Stimulated activated effector memory CD8-positive, alpha-beta T cell treated with anti-CD3 and anti-CD28 coated beads, Interleukin-12 subunit alpha, Interleukin-12 subunit beta, amount 100 ng/mL, for 72 hours (primary cell): Measurements from ENCODE around the gene PLCD3.
A peak's percentile ranks its signal among the peaks of the same experiment; 100 is the strongest.

Experiments used
- ATAC-seq: fragments of 150-1000 bp; cut with Tn5 transposase; 2 replicates; pipeline ENCODE4 v1.10.0; 2021
- DNase-seq, 2 donors: peaks; one replicate each; pipeline ENCODE4 v3.0.0; 2021 to 2022; ENCODE audit warnings: low spot score in 2 of 2
- H3K27ac Mint-ChIP-seq: one replicate; pipeline ENCODE4 v1.8.0; 2022; ENCODE audit warnings: mild to moderate bottlenecking, mixed read lengths
- H3K36me3 Mint-ChIP-seq: one replicate; pipeline ENCODE4 v1.8.0; 2022; ENCODE audit warnings: mild to moderate bottlenecking, mixed read lengths
- H3K4me1 Mint-ChIP-seq: one replicate; pipeline ENCODE4 v1.8.0; 2022; ENCODE audit warnings: mixed read lengths
- H3K4me3 Mint-ChIP-seq: one replicate; pipeline ENCODE4 v1.8.0; 2022; ENCODE audit warnings: mild to moderate bottlenecking, mixed read lengths
- H3K9me3 Mint-ChIP-seq: one replicate; pipeline ENCODE4 v1.8.0; 2022; ENCODE audit warnings: mixed read lengths

PLCD3 gene

GRCh38 chr17:45107293-45108010 is 24.9 kb downstream of the PLCD3 start:
- Mint-ChIP-seq H3K4me3 (no peak overlapping the region), H3K27ac (no peak overlapping the region), H3K4me1 (peaks cover 5% of the 10 kb centered on the region), H3K9me3 (no peaks in the 10 kb centered on the region), H3K36me3 (peaks cover 58% of the 10 kb centered on the region)
- ATAC-seq (no peak), DNase-seq (no peak)

DNA sequence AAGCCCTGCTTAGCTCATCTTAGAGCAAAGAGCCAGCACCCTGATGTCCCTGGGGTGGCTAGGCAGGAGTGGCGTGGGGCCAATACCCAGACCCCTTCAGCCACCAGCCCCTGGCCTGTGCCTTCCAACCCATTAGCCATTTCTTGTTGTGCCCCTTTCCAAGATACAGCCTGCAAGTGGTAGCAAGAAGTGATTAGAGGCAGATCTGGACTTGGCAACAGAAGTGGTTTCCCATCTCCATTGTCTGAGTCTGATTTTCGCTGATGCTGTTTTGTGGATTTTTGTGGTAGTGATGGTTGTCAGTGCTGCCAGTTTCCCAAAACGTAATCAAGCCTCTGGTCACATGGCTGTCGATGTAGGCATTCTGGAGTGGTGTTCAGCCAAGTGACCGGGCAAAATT is 25.7 kb downstream of the PLCD3 start:
- no peak for DNase-seq
- ATAC-seq, result no peak
- H3K4me3 Mint-ChIP-seq, result no peak overlapping the region
- peaks cover 67% of the 10 kb centered on the region for H3K36me3 Mint-ChIP-seq
- H3K4me1 Mint-ChIP-seq, result peaks cover 5% of the 10 kb centered on the region
- H3K9me3 Mint-ChIP-seq, result no peaks in the 10 kb centered on the region
- no peak overlapping the region for H3K27ac Mint-ChIP-seq

- no peaks in the 10 kb centered on the region for H3K9me3 Mint-ChIP-seq
- peaks cover 72% of the 10 kb centered on the region for H3K36me3 Mint-ChIP-seq
Observed at GRCh38 chr17:45106096-45106495, 26.2 kb downstream of the PLCD3 start.

GRCh38 chr17:45104907-45105624 is 27.2 kb downstream of the PLCD3 start:
- no peaks in the 10 kb centered on the region for H3K9me3 Mint-ChIP-seq
- peak overlapping the region; percentile 12 for H3K27ac Mint-ChIP-seq
- peaks cover 5% of the 10 kb centered on the region for H3K4me1 Mint-ChIP-seq
- no peak for ATAC-seq
- no peak overlapping the region for H3K4me3 Mint-ChIP-seq
- no peak for DNase-seq
- H3K36me3 Mint-ChIP-seq, result peaks cover 82% of the 10 kb centered on the region

More at GRCh38 chr17:45106096-45106495, 26.2 kb downstream of the PLCD3 start:
- DNase-seq, result no peak
- H3K27ac Mint-ChIP-seq, result no peak overlapping the region
- H3K4me1 Mint-ChIP-seq, result peaks cover 5% of the 10 kb centered on the region
- H3K4me3 Mint-ChIP-seq, result no peak overlapping the region
- ATAC-seq, result no peak

DNA sequence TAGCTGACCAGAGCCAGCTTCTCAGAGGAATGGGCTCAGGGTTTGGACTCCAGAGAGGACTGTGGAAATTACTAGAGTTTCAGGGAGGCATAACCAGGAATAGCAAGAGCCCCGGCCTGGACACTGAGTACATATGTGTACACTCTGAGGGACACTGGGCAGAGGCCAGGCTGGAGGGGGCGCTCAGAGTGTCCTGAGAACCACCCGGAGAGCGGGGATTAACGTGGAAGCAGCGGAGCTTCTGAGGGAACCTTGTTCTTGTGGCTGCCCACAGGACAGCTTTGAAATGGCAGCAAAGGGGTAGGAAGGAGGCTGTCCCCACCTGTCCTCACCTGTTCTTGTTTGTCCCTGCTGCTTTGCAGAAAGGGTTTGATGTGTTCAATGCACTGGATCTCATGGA is 27.8 kb downstream of the PLCD3 start:
- Mint-ChIP-seq H3K27ac (peak overlapping the region; percentile 12), H3K9me3 (no peaks in the 10 kb centered on the region), H3K4me3 (no peak overlapping the region), H3K36me3 (peaks cover 86% of the 10 kb centered on the region), H3K4me1 (peaks cover 5% of the 10 kb centered on the region)
- ATAC-seq (no peak), DNase-seq (no peak)

- H3K4me1 Mint-ChIP-seq, result peaks cover 5% of the 10 kb centered on the region
- peak overlapping the region; percentile 12 for H3K27ac Mint-ChIP-seq
- peaks cover 86% of the 10 kb centered on the region for H3K36me3 Mint-ChIP-seq
- no peak overlapping the region for H3K4me3 Mint-ChIP-seq
- no peak for DNase-seq
- no peak for ATAC-seq
- H3K9me3 Mint-ChIP-seq, result no peaks in the 10 kb centered on the region
Observed at GRCh38 chr17:45104029-45104428, 28.3 kb downstream of the PLCD3 start.

- no peaks in the 10 kb centered on the region for H3K9me3 Mint-ChIP-seq
- no peak for DNase-seq
- H3K4me3 Mint-ChIP-seq, result no peak overlapping the region
- H3K36me3 Mint-ChIP-seq, result peaks cover 86% of the 10 kb centered on the region
- peaks cover 4% of the 10 kb centered on the region for H3K4me1 Mint-ChIP-seq
- H3K27ac Mint-ChIP-seq, result peak overlapping the region; percentile 35
- ATAC-seq, result no peak
Observed at GRCh38 chr17:45103269-45103795, 29.0 kb downstream of the PLCD3 start.

DNA sequence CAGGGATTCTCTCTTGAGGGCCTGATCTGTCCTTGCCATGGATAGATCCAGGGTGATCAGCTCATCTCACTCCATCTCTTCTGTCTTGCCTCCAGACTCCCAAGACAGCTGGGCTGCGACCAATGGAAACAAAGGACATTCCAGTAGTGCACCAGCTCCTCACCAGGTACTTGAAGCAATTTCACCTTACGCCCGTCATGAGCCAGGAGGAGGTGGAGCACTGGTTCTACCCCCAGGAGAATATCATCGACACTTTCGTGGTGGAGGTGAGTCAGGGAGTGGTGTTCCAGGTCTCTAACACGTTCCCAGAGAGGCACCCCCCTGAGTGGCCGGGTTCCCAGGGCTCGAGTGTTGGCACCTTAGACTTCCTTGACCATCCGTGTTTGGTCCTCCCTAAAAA is 29.5 kb downstream of the PLCD3 start:
- DNase-seq, result no peak
- peak overlapping the region; percentile 35 for H3K27ac Mint-ChIP-seq
- no peaks in the 10 kb centered on the region for H3K9me3 Mint-ChIP-seq
- no peak for ATAC-seq
- H3K4me3 Mint-ChIP-seq, result no peak overlapping the region
- H3K4me1 Mint-ChIP-seq, result no peaks in the 10 kb centered on the region
- peaks cover 87% of the 10 kb centered on the region for H3K36me3 Mint-ChIP-seq

- H3K36me3 Mint-ChIP-seq, result peaks cover 94% of the 10 kb centered on the region
- peak overlapping the region; percentile 35 for H3K27ac Mint-ChIP-seq
- no peak for ATAC-seq
Observed at GRCh38 chr17:45101883-45102811, 30.2 kb downstream of the PLCD3 start.

GRCh38 chr17:45101546-45101882 is 30.8 kb downstream of the PLCD3 start:
- no peaks in the 10 kb centered on the region for H3K4me1 Mint-ChIP-seq
- no peak overlapping the region for H3K27ac Mint-ChIP-seq
- DNase-seq, result no peak
- no peak overlapping the region for H3K4me3 Mint-ChIP-seq
- H3K9me3 Mint-ChIP-seq, result no peaks in the 10 kb centered on the region
- H3K36me3 Mint-ChIP-seq, result peaks cover 100% of the 10 kb centered on the region
- ATAC-seq, result no peak

More at GRCh38 chr17:45101883-45102811, 30.2 kb downstream of the PLCD3 start:
- Mint-ChIP-seq H3K4me3 (no peak overlapping the region), H3K4me1 (no peaks in the 10 kb centered on the region), H3K9me3 (no peaks in the 10 kb centered on the region)
- no peak for DNase-seq

- H3K4me3 Mint-ChIP-seq, result no peak overlapping the region
- H3K27ac Mint-ChIP-seq, result peak overlapping the region; percentile 50
- no peaks in the 10 kb centered on the region for H3K9me3 Mint-ChIP-seq
- ATAC-seq (peak; percentile 89), DNase-seq (peak; percentile 59 to 83)
- peaks cover 100% of the 10 kb centered on the region for H3K36me3 Mint-ChIP-seq
- H3K4me1 Mint-ChIP-seq, result no peaks in the 10 kb centered on the region
Observed at GRCh38 chr17:45098869-45099616, 33.3 kb downstream of the PLCD3 start.

- no peak for DNase-seq
- Mint-ChIP-seq H3K4me3 (no peak overlapping the region), H3K9me3 (no peaks in the 10 kb centered on the region), H3K27ac (peak overlapping the region; percentile 50), H3K4me1 (no peaks in the 10 kb centered on the region), H3K36me3 (peaks cover 100% of the 10 kb centered on the region)
- ATAC-seq, result no peak
Observed at GRCh38 chr17:45098081-45098868, 34.0 kb downstream of the PLCD3 start.

GRCh38 chr17:45096926-45097325 is 35.4 kb downstream of the PLCD3 start:
- H3K36me3 Mint-ChIP-seq, result peaks cover 100% of the 10 kb centered on the region
- H3K27ac Mint-ChIP-seq, result no peak overlapping the region
- no peak overlapping the region for H3K4me3 Mint-ChIP-seq
- ATAC-seq, result no peak
- no peaks in the 10 kb centered on the region for H3K9me3 Mint-ChIP-seq
- DNase-seq, result no peak
- H3K4me1 Mint-ChIP-seq, result no peaks in the 10 kb centered on the region

- DNase-seq, result no peak
- Mint-ChIP-seq H3K4me3 (no peak overlapping the region), H3K4me1 (no peaks in the 10 kb centered on the region), H3K27ac (no peak overlapping the region), H3K36me3 (peaks cover 100% of the 10 kb centered on the region), H3K9me3 (no peaks in the 10 kb centered on the region)
- ATAC-seq, result no peak
Observed at GRCh38 chr17:45096141-45096540, 36.2 kb downstream of the PLCD3 start.
